Testis (tissue), 3 donors: Measurements from ENCODE around the gene PTPN3. TPM values are rescaled to one million over a fixed set of nuclear protein-coding genes. Genes with fewer than 3 reads are reported as not detected.
"Not testable (repeated sequence)": the region's sequence is repeated elsewhere in the genome, so short reads cannot be mapped to it uniquely, and the experiment has no call there.

Source experiments
- DNase-seq: peaks from one replicate; pipeline ENCODE4 v3.0.0-alpha.2; 2019
- H3K27ac ChIP-seq, 2 donors: fragments of 200-600 bp; sonication (generic); one replicate each; pipeline ENCODE4 v1.5.1; 2019
- H3K27me3 ChIP-seq: fragments of 200-600 bp; sonication (generic); one replicate; pipeline ENCODE4 v1.5.1; 2019
- H3K36me3 ChIP-seq: fragments of 200-600 bp; sonication (generic); one replicate; pipeline ENCODE4 v1.5.1; 2017; ENCODE audit warnings: low read depth; ENCODE audit errors: missing control alignments
- H3K4me1 ChIP-seq: fragments of 200-600 bp; sonication (generic); one replicate; pipeline ENCODE4 v1.5.1; 2019
- H3K4me3 ChIP-seq, 2 donors: fragments of 200-600 bp; sonication (generic); one replicate each; pipeline ENCODE4 v1.5.1; 2017 to 2019
- H3K9me3 ChIP-seq: fragments of 200-600 bp; sonication (generic); one replicate; pipeline ENCODE4 v1.5.1; 2017
- POLR2A ChIP-seq: fragments of 450-650 bp; IDR thresholded peaks from one replicate; pipeline ENCODE4 v1.6.1; 2017; ENCODE audit warnings: antibody characterized with exemption, mild to moderate bottlenecking, moderate library complexity
- WGBS, 2 donors: methylation state at CpG; one replicate each; pipeline ENCODE4 v1.1.5; 2018; 5-methylcytosine and 5-hydroxymethylcytosine counted together
- intact Hi-C: fragments of 100-400 bp; cut with DNase I; formaldehyde crosslinking; loops from one replicate; pipeline ENCODE4 v1.15.1; 2023; ENCODE audit warnings: low total_unique reads
- polyA plus RNA-seq: library from polyadenylated mRNA; stranded (reverse); fragments of 350-450 nt; fragmentation: Illumina TruSeq; extraction: RNeasy Lipid Tissue Mini Kit (QIAGEN cat#74804); gene quantifications from one replicate; pipeline ENCODE4 v1.2.3, GENCODE V29; 2014; ENCODE audit warnings: low read depth, low replicate concordance; ENCODE audit not compliant: insufficient read depth
- total RNA-seq, 2 donors: library from RNA; depleted of rRNA; stranded (reverse); fragments of >200 nt; gene quantifications; one replicate each; pipeline ENCODE4 v1.2.3, GENCODE V29; 2016
- TF ChIP-seq, protein P1 (sequence below), 3 experiments: fragments of 450-650 bp in 2 of 3; fragments of 200-600 bp in 1 of 3; sonication (generic) in 1 of 3; IDR thresholded peaks; one replicate each; pipeline ENCODE4 v1.5.1; 2016 to 2019; ENCODE audit warnings: antibody characterized with exemption in 3 of 3, mild to moderate bottlenecking in 2 of 3, moderate library complexity in 1 of 3

The PTPN3 gene
- total and polyA plus RNA-seq, 3 donors from 2014 or later: 6.6 to 8.1 (median 7.0) TPM

GRCh38 chr9:109372246-109372645 is 125.9 kb downstream of the PTPN3 start:
- H3K9me3 ChIP-seq: no peaks in the 10 kb centered on the region
- intact Hi-C loops: no loop called here
- TF ChIP-seq, protein P1, sequence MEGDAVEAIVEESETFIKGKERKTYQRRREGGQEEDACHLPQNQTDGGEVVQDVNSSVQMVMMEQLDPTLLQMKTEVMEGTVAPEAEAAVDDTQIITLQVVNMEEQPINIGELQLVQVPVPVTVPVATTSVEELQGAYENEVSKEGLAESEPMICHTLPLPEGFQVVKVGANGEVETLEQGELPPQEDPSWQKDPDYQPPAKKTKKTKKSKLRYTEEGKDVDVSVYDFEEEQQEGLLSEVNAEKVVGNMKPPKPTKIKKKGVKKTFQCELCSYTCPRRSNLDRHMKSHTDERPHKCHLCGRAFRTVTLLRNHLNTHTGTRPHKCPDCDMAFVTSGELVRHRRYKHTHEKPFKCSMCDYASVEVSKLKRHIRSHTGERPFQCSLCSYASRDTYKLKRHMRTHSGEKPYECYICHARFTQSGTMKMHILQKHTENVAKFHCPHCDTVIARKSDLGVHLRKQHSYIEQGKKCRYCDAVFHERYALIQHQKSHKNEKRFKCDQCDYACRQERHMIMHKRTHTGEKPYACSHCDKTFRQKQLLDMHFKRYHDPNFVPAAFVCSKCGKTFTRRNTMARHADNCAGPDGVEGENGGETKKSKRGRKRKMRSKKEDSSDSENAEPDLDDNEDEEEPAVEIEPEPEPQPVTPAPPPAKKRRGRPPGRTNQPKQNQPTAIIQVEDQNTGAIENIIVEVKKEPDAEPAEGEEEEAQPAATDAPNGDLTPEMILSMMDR (IDR thresholded peaks at IDR 0.05): no peak
- no peak for TF ChIP-seq POLR2A
- H3K4me3 ChIP-seq: no peak overlapping the region
- DNase-seq: no peak
- 86 to 88% methylated on average over 5 of the region's 5 CpGs for WGBS, 2 donors
- no peaks in the 10 kb centered on the region for H3K36me3 ChIP-seq
- no peaks in the 10 kb centered on the region for H3K4me1 ChIP-seq
- H3K27me3 ChIP-seq: no peaks in the 10 kb centered on the region
- no peak overlapping the region for H3K27ac ChIP-seq

GRCh38 chr9:109371374-109371773 is 126.7 kb downstream of the PTPN3 start:
- Histone ChIP-seq H3K4me1 (no peaks in the 10 kb centered on the region), H3K27ac (no peak overlapping the region), H3K36me3 (no peaks in the 10 kb centered on the region), H3K9me3 (no peaks in the 10 kb centered on the region), H3K27me3 (no peaks in the 10 kb centered on the region), H3K4me3 (no peak overlapping the region)
- TF ChIP-seq, protein P1 (IDR thresholded peaks at IDR 0.05): no peak
- no peak for TF ChIP-seq POLR2A
- intact Hi-C loops: no loop called here
- 78 to 94% methylated on average over 1 of the region's 1 CpG for WGBS, 2 donors
- DNase-seq: no peak

- intact Hi-C loops: no loop called here
- Histone ChIP-seq H3K27me3 (no peaks in the 10 kb centered on the region), H3K36me3 (no peaks in the 10 kb centered on the region), H3K9me3 (no peaks in the 10 kb centered on the region), H3K4me3 (no peak overlapping the region), H3K4me1 (no peaks in the 10 kb centered on the region), H3K27ac (no peak overlapping the region)
- no peak for DNase-seq
- TF ChIP-seq, protein P1 (IDR thresholded peaks at IDR 0.05): no peak
- no peak for TF ChIP-seq POLR2A
- WGBS, 2 donors: 67% methylated on average over 2 of the region's 2 CpGs
These were observed 128.8 kb downstream of the PTPN3 start for GRCh38 chr9:109369285-109369684.

DNA sequence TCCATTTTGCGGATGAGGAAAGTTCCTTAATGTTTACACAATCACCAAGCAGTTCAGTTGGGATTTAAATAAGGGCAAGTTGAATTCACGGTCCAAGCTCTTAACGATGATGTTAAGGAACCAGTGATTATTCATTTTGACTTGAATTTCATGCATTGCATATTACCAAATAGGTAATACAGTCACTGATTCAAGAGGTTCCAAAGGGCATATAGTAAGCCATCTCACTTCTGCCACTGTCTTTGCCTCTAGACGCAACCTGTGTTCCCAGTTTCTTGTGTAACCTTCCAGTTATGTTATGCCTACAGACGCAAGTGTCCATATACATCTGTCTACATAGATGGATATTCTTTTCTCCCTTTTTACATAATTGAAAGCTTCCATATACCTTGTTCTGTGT is 137.3 kb downstream of the PTPN3 start:
- DNase-seq: no peak
- Histone ChIP-seq H3K4me3 (no peak overlapping the region), H3K36me3 (no peaks in the 10 kb centered on the region), H3K4me1 (no peaks in the 10 kb centered on the region), H3K9me3 (no peaks in the 10 kb centered on the region), H3K27ac (no peak overlapping the region), H3K27me3 (no peaks in the 10 kb centered on the region)
- intact Hi-C loops: no loop called here
- no peak for TF ChIP-seq POLR2A
- TF ChIP-seq, protein P1 (IDR thresholded peaks at IDR 0.05): no peak
- 84 to 87% methylated on average over 5 of the region's 5 CpGs for WGBS, 2 donors

DNA sequence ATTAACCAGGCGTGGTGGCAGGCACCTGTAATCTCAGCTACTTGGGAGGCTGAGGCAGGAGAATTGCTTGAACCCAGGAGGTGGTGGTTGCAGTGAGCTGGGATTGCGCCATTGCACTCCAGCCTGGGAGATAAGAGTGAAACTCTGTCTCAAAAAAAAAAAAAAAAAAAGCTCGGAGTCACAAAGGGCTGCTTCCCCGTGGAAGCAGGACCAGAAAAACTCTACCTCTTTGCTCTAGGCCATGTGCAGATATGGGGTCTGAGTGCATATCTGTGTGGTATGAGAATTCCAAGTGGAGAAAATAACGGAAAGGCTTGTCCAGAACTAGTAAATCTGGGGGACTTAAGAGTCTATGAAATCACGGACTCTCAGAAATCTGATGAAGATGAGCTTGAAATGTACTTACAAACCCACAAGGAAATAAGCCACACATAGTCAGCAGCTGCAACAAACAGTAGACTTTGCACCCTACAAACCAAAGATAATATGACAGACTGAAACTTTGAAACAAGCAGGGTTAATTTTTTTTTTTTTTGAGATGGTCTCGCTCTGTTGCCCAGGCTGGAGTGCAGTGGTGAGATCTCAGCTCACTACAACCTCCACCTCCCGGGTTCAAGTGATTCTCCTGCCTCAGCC is 139.0 kb downstream of the PTPN3 start:
- H3K36me3 ChIP-seq, H3K4me1 ChIP-seq, H3K27me3 ChIP-seq, H3K9me3 ChIP-seq, intact Hi-C loops, H3K27ac ChIP-seq, DNase-seq, H3K4me3 ChIP-seq: not testable (repeated sequence)
- WGBS, 2 donors: 87 to 91% methylated on average over 8 of the region's 8 CpGs
